HepG2 (cell line): ENCODE measurements around the gene SLAMF9. TPM values are rescaled to one million over a fixed set of nuclear protein-coding genes. Genes with fewer than 3 reads are reported as not detected.

Experiments used
- ARHGAP35 ChIP-seq: sonication (generic); formaldehyde crosslinking; IDR thresholded peaks from 2 replicates; pipeline ENCODE4 v1.9.0; 2022; ENCODE audit warnings: mild to moderate bottlenecking, inconsistent platforms, moderate library complexity, missing genetic modification reagents, borderline replicate concordance
- ATF4 ChIP-seq, 2 experiments: fragments of 450-650 bp in 1 of 2; sonication (generic) in 1 of 2; formaldehyde crosslinking; IDR thresholded peaks; 2 replicates each; pipeline versions ENCODE4 v1.5.0 to v1.8.0; 2020 to 2022; ENCODE audit warnings: mild to moderate bottlenecking in 1 of 2, missing genetic modification reagents in 1 of 2
- CBX5 ChIP-seq: sonication (generic); formaldehyde crosslinking; IDR thresholded peaks from 2 replicates; pipeline ENCODE4 v1.4.0; 2020; ENCODE audit warnings: missing genetic modification reagents, borderline replicate concordance
- CEBPG ChIP-seq: IDR thresholded peaks from 2 replicates; pipeline ENCODE4 v1.6.1; 2016
- ETV5 ChIP-seq: IDR thresholded peaks from 2 replicates; pipeline ENCODE4 v1.6.1; 2018; ENCODE audit warnings: missing biosample characterization, missing genetic modification reagents, inconsistent platforms, borderline replicate concordance
- EZH2 ChIP-seq: conservative IDR thresholded peaks from 2 replicates; pipeline ENCODE4 v1.6.1; 2012; ENCODE audit warnings: mild to moderate bottlenecking, low read depth, low read length, moderate library complexity
- IKZF1 ChIP-seq: fragments of 450-650 bp; IDR thresholded peaks from 2 replicates; pipeline ENCODE4 v1.7.1; 2016
- PCBP1 ChIP-seq: fragments of 200-400 bp; formaldehyde crosslinking; IDR thresholded peaks from 2 replicates; pipeline ENCODE4 v1.6.1; 2017; ENCODE audit warnings: mild to moderate bottlenecking, low read depth, low read length, borderline replicate concordance
- RNF219 ChIP-seq: sonication (generic); formaldehyde crosslinking; IDR thresholded peaks from 2 replicates; pipeline ENCODE4 v1.5.0; 2020; ENCODE audit warnings: mild to moderate bottlenecking, missing genetic modification reagents
- SOX6 ChIP-seq, 2 experiments: fragments of 450-650 bp in 1 of 2; sonication (generic) in 1 of 2; formaldehyde crosslinking in 1 of 2; IDR thresholded peaks; 2 replicates each; pipeline versions ENCODE4 v1.4.0 to v1.6.1; 2017 to 2020; ENCODE audit warnings: antibody characterized with exemption in 1 of 2, mild to moderate bottlenecking in 1 of 2, missing genetic modification reagents in 1 of 2
- SRSF9 ChIP-seq: fragments of 200-400 bp; formaldehyde crosslinking; IDR thresholded peaks from 2 replicates; pipeline ENCODE4 v1.6.1; 2018; ENCODE audit warnings: borderline replicate concordance, mild to moderate bottlenecking, low read depth, low read length; ENCODE audit not compliant: insufficient read depth, poor library complexity, severe bottlenecking
- XBP1 ChIP-seq: sonication (generic); formaldehyde crosslinking; IDR thresholded peaks from 2 replicates; pipeline ENCODE4 v1.5.0; 2020; ENCODE audit warnings: missing genetic modification reagents
- ZFP1 ChIP-seq: IDR thresholded peaks from 2 replicates; pipeline ENCODE4 v1.6.1; 2016
- ZNF143 ChIP-seq: sonication (generic); formaldehyde crosslinking; IDR thresholded peaks from 2 replicates; pipeline ENCODE4 v1.4.0; 2020; ENCODE audit warnings: missing genetic modification reagents
- ZNF333 ChIP-seq: sonication (generic); formaldehyde crosslinking; IDR thresholded peaks from 2 replicates; pipeline ENCODE4 v1.4.0; 2020; ENCODE audit warnings: mild to moderate bottlenecking, missing genetic modification reagents, borderline replicate concordance
- ZNF496 ChIP-seq: sonication (generic); formaldehyde crosslinking; IDR thresholded peaks from 2 replicates; pipeline ENCODE4 v1.8.1; 2023; ENCODE audit warnings: mild to moderate bottlenecking, moderate library complexity, missing genetic modification reagents; ENCODE audit not compliant: insufficient replicate concordance
- ZNF616 ChIP-seq: sonication (generic); formaldehyde crosslinking; IDR thresholded peaks from 2 replicates; pipeline ENCODE4 v1.5.0; 2020; ENCODE audit warnings: low read depth, mild to moderate bottlenecking, missing genetic modification reagents
- ZSCAN22 ChIP-seq: sonication (generic); formaldehyde crosslinking; IDR thresholded peaks from 2 replicates; pipeline ENCODE4 v1.4.0; 2020; ENCODE audit warnings: mild to moderate bottlenecking, missing genetic modification reagents
- polyA plus RNA-seq, 8 experiments: library from polyadenylated mRNA; depleted of rRNA in 3 of 8; stranded (reverse) in 7 of 8; unstranded in 1 of 8; fragments of >200 nt; fragmentation: Illumina TruSeq in 4 of 8; extraction: Trizol in 4 of 8; gene quantifications; 2 replicates each; pipeline versions ENCODE4 v1.2.1 to v1.2.3, GENCODE V29; 2011 to 2016; ENCODE audit warnings: low read depth in 4 of 8, missing spikeins in 1 of 8, mixed read lengths in 1 of 8; ENCODE audit not compliant: insufficient read depth in 1 of 8
- total RNA-seq, 5 experiments: library from RNA; depleted of rRNA; stranded (reverse); fragments of >200 nt; fragmentation: Illumina TruSeq; extraction: Trizol; gene quantifications; 2 replicates each; pipeline ENCODE4 v1.2.3, GENCODE V29; 2016; ENCODE audit warnings: low read depth in 1 of 5
- TF ChIP-seq, protein P1 (sequence below): IDR thresholded peaks from 2 replicates; pipeline ENCODE4 v1.6.1; 2016; ENCODE audit warnings: missing compliant biosample characterization, missing genetic modification reagents, borderline replicate concordance
- TF ChIP-seq, protein P2 (sequence below): sonication (generic); formaldehyde crosslinking; conservative IDR thresholded peaks from 2 replicates; pipeline ENCODE4 v1.5.0; 2020; ENCODE audit warnings: missing genetic modification reagents
- TF ChIP-seq, protein P3 (sequence below): IDR thresholded peaks from 2 replicates; pipeline ENCODE4 v1.6.1; 2018; ENCODE audit warnings: missing genetic modification reagents

Gene SLAMF9
- total and polyA plus RNA-seq, 2 of the 13 experiments (the other 11 are each of a cell fraction or from before 2014, with no cell fraction given) = 0.82 TPM; not detected in 1

- TF ChIP-seq ATF4 (CRISPR knock-in tag; IDR thresholded peaks at IDR 0.05) = peak in 1 of 2 experiments; percentile 28; a peak in 1 of 4 replicates
- TF ChIP-seq ZNF616 (CRISPR knock-in tag) = no peak
- TF ChIP-seq RNF219 (CRISPR knock-in tag) = no peak
- TF ChIP-seq ZFP1 (CRISPR knock-in tag) = peak; percentile 50; the same call in 1 of the 2 replicates
- TF ChIP-seq ZNF496 (CRISPR knock-in tag) = no peak
- no peak for TF ChIP-seq SRSF9
- no peak for TF ChIP-seq SOX6 (IDR thresholded peaks at IDR 0.05)
- TF ChIP-seq SOX6 (CRISPR knock-in tag; IDR thresholded peaks at IDR 0.05) = peak; percentile 94
- TF ChIP-seq, protein P1, sequence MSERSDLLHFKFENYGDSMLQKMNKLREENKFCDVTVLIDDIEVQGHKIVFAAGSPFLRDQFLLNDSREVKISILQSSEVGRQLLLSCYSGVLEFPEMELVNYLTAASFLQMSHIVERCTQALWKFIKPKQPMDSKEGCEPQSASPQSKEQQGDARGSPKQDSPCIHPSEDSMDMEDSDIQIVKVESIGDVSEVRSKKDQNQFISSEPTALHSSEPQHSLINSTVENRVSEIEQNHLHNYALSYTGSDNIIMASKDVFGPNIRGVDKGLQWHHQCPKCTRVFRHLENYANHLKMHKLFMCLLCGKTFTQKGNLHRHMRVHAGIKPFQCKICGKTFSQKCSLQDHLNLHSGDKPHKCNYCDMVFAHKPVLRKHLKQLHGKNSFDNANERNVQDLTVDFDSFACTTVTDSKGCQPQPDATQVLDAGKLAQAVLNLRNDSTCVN (CRISPR knock-in tag) = no peak; the same call in 1 of the 2 replicates
- TF ChIP-seq CEBPG (CRISPR knock-in tag) = no peak
- TF ChIP-seq ARHGAP35 (CRISPR knock-in tag) = no peak
- TF ChIP-seq CBX5 (CRISPR knock-in tag) = peak; percentile 31; the same call in 1 of the 2 replicates
- TF ChIP-seq, protein P2, sequence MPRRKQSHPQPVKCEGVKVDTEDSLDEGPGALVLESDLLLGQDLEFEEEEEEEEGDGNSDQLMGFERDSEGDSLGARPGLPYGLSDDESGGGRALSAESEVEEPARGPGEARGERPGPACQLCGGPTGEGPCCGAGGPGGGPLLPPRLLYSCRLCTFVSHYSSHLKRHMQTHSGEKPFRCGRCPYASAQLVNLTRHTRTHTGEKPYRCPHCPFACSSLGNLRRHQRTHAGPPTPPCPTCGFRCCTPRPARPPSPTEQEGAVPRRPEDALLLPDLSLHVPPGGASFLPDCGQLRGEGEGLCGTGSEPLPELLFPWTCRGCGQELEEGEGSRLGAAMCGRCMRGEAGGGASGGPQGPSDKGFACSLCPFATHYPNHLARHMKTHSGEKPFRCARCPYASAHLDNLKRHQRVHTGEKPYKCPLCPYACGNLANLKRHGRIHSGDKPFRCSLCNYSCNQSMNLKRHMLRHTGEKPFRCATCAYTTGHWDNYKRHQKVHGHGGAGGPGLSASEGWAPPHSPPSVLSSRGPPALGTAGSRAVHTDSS (CRISPR knock-in tag) = no peak
- TF ChIP-seq, protein P3, sequence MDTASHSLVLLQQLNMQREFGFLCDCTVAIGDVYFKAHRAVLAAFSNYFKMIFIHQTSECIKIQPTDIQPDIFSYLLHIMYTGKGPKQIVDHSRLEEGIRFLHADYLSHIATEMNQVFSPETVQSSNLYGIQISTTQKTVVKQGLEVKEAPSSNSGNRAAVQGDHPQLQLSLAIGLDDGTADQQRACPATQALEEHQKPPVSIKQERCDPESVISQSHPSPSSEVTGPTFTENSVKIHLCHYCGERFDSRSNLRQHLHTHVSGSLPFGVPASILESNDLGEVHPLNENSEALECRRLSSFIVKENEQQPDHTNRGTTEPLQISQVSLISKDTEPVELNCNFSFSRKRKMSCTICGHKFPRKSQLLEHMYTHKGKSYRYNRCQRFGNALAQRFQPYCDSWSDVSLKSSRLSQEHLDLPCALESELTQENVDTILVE (CRISPR knock-in tag) = no peak
- TF ChIP-seq ZSCAN22 (CRISPR knock-in tag) = 0 out of 2 replicates have a peak, but pooled peaks have one; percentile 31
- TF ChIP-seq EZH2 = no peak
- no peak for TF ChIP-seq PCBP1
- TF ChIP-seq ETV5 (CRISPR knock-in tag) = 0 out of 2 replicates have a peak, but pooled peaks have one; percentile 14
- TF ChIP-seq ZNF333 = no peak
- no peak for TF ChIP-seq IKZF1
- TF ChIP-seq XBP1 (CRISPR knock-in tag) = no peak
- TF ChIP-seq ZNF143 (CRISPR knock-in tag) = no peak; the same call in 1 of the 2 replicates
These were observed 16.9 kb upstream of the SLAMF9 start (continued) for GRCh38 chr1:159970932-159971342.
